HG03025 (cell line): ENCODE measurements around the gene ZKSCAN3.
"Not testable (repeated sequence)": the region's sequence is repeated elsewhere in the genome, so short reads cannot be mapped to it uniquely, and the experiment has no call there.

Experiments used
- ATAC-seq: cut with Tn5 transposase; IDR thresholded peaks from one replicate; pipeline ENCODE4 v1.9.1; 2021; ENCODE audit warnings: mild to moderate bottlenecking, moderate library complexity; ENCODE audit not compliant: unreplicated experiment, low FRiP score

The ZKSCAN3 gene

GRCh38 chr6:28349892-28350737 is at the start of gene ZKSCAN3:
ZKSCAN3 (plus strand) TSS chr6:28349947; CDS start chr6:28359587, 9,640 bp downstream.
- peak; percentile 79 for ATAC-seq

GRCh38 chr6:28303570-28303969 is 46.2 kb upstream of the ZKSCAN3 start:
- no peak for ATAC-seq

- not testable (repeated sequence) for ATAC-seq
Observed at GRCh38 chr6:28306363-28306762, 43.4 kb upstream of the ZKSCAN3 start.

DNA sequence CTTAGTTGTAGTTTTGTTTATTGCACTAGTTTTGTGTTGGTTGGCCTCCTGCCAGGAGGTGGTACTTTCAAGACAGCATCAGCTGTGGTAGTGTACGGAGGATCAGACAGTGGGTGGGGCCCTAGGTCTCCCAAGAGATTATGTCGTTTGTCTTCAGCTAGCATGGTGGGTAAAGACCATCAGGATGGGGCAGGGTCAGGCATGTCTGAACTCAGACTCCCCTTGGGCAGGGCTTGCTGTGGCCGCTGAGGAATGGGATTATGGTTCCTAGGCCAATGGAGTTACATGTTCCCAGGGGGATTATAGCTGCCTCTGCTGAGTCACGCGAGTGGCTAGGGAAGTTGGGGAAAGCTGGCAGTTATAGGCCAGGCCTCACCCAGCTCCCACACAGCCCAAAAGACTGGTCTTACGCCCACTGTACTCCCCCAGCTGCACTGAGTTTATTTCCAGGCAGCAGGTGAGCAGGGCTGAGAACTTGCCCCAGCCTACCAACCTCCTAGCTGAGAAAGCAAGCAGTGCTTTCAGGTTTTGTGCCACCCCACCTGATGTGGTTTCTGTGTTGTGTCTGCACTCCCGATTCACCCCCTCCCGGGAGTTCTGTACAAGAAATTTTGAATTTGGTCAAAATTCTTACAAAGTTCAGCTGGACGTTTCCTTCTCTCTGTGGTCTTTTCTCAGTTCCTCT is 38.5 kb upstream of the ZKSCAN3 start:
- no peak for ATAC-seq

DNA sequence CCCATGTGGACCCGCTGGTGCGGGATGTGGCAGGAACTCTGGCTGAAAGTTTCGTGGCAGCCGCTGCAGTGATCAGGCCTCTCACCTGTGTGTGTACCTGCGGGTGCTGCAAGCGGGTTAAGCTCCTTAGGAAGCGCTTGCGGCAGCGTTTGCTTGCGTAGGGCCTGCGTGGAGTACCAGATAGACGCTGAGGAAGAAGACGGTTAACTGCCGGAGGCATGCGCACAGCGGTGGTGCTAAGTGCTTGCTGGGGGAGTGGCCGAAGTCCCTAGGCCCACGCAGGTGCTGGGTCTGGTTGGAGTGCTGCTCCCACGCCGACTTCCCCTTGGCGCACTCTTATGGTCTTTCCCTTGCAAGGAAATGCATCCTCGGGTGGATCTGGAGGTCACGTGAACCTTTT is 36.8 kb upstream of the ZKSCAN3 start:
- ATAC-seq, result no peak

DNA sequence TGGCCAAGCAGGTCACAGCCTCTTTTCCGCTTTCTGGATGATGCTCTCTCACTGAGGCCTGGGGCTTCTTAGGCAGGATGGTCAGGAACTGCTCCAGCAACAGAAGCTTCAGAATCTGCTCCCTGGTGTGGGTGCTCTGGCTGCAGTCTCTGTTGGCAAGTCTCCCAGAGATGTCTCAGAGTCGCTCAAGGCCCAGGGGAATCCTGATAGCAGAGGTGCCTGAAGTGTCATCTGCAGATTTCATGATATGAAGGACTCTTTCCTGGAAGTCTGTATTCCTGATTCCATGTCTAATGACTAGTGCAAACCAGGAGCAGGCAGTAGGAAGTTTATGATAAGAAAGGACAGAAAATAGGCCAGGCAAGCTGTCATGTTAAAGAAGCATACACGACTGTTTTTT is 34.1 kb upstream of the ZKSCAN3 start:
- ATAC-seq, result no peak

DNA sequence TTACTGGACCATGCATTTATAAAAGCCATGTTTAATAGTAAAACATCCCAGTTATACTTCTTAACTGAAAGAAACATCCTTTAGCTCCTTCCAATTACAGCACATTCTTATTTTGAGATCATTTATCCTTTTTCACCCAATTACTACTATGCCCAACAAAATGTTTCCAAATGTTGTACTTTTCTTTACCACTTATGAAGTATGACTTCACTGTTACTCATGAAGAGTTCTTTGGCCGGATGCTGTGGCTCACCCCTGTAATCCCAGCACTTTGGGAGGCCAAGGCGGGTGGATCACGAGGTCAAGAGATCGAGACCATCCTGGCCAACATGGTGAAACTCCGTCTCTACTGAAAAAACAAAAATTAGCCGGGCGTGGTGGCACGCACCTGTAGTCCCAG is 31.9 kb upstream of the ZKSCAN3 start:
- ATAC-seq, result not testable (repeated sequence)

GRCh38 chr6:28322661-28323060 is 27.1 kb upstream of the ZKSCAN3 start:
- no peak for ATAC-seq

- ATAC-seq, result no peak
Observed at GRCh38 chr6:28323813-28324424, 25.8 kb upstream of the ZKSCAN3 start.

DNA sequence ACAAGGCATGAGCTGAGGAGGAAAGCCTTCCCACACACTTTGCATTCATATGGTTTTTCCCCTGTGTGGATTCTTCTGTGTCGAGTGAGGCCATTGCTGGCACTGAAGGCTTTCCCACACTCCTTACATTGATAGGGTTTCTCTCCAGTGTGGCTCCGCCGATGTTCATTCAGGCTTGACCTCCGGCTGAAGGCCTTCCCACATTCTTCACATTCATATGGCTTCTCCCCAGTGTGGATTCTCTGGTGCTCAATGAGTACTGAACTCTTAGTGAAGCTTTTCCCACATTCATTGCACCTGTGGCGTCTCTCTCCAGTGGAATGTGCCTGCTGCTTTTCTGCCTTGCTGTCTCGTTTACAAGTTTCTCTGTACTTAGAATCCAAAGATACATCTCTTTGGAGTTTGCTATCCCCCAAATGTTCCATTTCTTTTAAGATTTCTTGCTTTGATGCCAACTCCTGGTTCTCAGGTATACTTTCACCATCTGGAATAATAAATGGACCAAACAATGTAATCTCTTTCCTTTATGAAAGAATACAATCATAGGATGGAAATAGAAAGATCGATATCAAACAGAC is 23.3 kb upstream of the ZKSCAN3 start:
- ATAC-seq, result no peak

DNA sequence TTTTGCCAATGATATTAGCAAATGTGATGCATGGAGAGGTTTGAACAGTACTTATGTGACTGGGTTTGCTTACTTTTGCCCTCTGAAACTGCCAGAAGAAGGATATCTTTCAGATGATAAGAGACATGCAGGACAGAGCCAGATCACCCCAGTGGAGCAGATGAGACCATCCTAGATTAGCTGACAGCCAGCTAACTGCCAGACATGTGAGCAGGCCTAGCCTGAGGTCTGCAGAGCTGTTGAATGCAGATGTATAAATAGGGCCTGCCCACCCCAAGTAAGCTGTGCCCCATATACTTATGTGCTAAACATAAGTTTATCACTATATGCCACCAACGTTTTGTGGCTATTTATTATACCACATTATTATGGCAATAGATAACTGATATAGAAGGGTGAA is 19.7 kb upstream of the ZKSCAN3 start:
- no peak for ATAC-seq

DNA sequence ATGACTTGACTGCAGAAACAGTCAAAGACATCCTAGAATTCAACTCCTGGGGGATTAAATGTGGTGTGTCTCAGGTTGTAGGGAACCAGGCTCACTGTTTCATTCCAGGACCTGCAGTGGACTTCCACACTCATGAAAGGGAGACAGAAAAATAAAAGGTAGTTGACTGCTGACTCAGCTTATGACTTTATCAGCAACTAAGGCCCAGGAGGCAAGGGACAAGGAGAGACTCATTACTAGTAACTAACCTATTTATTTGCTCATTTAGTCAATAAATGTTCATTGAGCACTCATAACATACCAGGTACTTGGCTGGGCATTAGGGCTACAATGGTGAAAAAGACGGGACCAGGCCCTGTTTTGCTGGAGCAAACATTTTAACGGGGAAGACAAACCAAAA is 16.7 kb upstream of the ZKSCAN3 start:
- ATAC-seq, result no peak

DNA sequence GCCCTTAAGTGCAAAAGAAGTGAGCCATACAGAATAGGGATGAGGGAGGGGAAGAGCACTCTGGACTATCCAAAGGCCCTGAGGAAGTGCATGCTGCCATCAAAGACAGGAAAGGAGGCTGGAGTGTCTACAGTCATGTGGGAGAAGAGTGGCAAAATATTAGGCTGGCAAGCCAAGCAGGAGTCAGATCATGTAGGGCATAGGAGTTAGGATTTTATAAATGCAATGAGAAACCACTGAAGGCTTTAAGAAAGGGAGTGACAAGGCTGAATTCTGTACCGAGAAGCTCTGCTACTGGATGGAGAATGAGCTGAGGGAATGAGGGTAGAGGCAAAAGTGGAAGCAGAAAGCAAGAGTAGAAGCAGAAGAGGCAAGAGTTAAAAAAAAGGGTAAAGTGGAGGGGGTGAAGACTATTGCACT is 16.1 kb upstream of the ZKSCAN3 start:
- ATAC-seq, result no peak

- ATAC-seq, result no peak
Observed at GRCh38 chr6:28334286-28335039, 15.3 kb upstream of the ZKSCAN3 start.

GRCh38 chr6:28335040-28335563 is 14.6 kb upstream of the ZKSCAN3 start:
- no peak for ATAC-seq

- peak; percentile 95 for ATAC-seq
Observed at GRCh38 chr6:28335564-28336283, 14.0 kb upstream of the ZKSCAN3 start, which contains the start of gene ZSCAN31. ZSCAN31 (minus strand) TSS chr6:28336148; CDS start chr6:28329683, 6,465 bp downstream.

- ATAC-seq, result peak; percentile 13
Observed at GRCh38 chr6:28336284-28337120, 13.2 kb upstream of the ZKSCAN3 start.

- no peak for ATAC-seq
Observed at GRCh38 chr6:28337121-28337520, 12.6 kb upstream of the ZKSCAN3 start.
